NCI-H2196 (cell line): ENCODE results near the gene GAGE13.
A peak's percentile ranks its signal among the peaks of the same experiment; 100 is the strongest.
"Not testable (repeated sequence)": the region's sequence is repeated elsewhere in the genome, so short reads cannot be mapped to it uniquely, and the experiment has no call there.

Experiments
- DNase-seq: peaks from one replicate; lab custom pipeline; 2025; ENCODE audit not compliant: unreplicated experiment; lab: John Stamatoyannopoulos, UW

Gene GAGE13, protein sequence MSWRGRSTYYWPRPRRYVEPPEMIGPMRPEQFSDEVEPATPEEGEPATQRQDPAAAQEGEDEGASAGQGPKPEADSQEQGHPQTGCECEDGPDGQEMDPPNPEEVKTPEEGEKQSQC

DNA sequence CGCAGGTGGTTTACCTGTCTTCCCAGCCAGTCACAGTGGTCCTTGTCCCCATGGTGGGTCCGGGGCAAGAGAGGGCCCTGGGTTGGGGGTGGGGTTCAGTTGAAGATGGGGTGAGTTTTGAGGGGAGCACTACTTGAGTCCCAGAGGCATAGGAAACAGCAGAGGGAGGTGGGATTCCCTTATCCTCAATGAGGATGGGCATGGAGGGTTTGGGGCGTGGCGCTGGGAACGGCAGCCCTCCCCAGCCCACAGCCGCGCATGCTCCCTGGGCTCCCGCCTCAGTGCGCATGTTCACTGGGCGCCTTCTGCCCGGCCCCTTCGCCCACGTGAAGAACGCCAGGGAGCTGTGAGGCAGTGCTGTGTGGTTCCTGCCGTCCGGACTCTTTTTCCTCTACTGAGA is at the start of gene GAGE13:
Gene GAGE13, plus strand, starts transcription at position 301 of the 400 bp plus-strand sequence. CDS start 1,156 bp downstream, outside the sequence.
- DNase-seq: not testable (repeated sequence)

DNA sequence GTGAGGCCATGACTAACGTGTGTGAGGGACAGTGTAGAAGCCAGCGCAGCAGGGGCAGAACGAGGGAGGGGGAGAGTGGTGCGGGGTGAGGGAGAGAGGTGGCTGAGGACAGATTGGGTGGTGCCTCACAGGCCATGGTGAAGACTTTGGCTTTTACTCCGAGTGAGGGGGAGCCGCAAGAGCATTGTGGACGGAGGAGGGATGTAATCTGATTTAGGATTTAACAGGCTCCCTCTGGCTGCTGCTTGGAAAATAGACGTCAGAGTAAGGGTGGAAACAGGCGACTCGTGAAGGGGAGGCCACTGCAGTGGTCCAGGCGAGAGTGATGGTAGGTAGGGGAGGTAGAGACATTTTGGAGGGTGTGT is 48.8 kb upstream of the GAGE13 start:
- no peak for DNase-seq

DNA sequence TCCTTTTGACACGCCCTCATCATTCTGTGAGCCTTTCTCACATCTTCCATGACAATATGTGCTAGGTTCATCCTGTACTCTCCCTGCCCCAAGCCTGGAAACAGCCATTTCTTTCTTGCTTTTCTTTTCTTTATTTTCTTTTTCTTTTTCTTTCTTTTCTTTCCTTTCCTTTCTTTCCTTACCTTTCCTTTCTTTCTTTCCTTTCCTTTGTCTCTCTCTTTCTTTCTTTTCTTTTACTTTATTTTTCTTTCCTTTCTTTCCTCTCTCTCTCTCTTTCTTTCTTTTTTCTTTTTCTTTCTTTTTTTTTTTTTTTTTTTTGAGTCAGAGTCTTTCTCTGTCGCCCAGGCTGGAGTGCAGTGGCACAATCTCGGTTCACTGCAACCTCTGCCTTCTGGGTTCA is 47.2 kb upstream of the GAGE13 start:
- DNase-seq: no peak

DNA sequence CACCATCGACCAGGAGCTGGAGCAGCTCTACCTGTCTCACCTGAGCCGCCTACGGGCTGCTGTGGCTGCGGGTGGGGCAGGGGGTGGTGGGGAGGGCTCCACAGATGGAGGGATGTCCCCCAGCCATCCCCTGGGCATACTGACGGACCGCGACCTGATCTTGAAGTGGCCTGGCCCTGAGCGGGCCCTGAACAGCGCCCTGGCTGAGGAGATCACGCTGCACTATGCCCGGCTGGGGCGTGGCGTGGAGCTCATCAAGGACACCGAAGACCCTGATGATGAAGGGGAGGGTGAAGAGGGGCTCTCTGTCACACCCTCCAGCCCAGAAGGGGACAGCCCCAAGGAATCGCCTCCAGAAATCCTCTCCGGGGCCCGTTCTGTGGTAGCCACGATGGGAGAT is 45.2 kb upstream of the GAGE13 start:
- DNase-seq: no peak

DNA sequence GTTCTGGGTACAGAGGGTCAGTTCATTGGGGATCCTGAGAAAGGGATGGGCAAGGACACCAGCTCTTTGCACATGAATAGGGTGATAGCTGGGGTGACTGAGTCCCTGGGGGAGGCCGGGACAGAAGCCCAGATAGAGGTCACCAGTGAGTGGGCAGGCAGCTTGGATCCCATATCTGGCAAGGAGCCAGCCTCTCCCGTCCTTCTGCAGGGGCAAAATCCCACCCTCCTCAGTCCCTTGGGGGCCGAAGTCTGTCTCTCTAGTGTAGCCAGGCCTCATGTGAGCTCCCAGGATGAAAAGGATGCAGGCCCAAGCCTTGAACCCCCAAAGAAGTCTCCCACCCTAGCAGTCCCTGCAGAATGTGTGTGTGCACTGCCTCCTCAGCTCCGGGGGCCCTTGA is 44.8 kb upstream of the GAGE13 start:
- DNase-seq: no peak

DNA sequence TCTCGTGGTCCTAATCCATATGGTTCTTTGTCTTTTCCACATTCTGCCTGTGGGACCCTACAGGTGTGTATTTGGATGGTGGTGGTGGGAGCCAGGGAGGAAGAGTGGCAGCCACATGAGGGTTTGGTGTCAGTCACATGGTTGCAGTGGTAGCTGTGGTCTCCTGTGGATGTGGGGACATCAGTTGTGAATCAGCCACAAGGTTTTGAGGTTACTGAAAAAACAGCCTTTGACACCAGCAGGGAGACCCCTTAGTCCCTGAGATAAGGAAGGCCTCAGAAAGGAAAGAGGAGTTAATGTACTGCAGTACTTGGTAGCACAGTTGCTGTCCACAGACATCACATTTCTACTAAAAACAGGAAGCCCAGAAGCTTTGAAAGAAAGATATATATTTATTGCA is 43.7 kb upstream of the GAGE13 start:
- no peak for DNase-seq

DNA sequence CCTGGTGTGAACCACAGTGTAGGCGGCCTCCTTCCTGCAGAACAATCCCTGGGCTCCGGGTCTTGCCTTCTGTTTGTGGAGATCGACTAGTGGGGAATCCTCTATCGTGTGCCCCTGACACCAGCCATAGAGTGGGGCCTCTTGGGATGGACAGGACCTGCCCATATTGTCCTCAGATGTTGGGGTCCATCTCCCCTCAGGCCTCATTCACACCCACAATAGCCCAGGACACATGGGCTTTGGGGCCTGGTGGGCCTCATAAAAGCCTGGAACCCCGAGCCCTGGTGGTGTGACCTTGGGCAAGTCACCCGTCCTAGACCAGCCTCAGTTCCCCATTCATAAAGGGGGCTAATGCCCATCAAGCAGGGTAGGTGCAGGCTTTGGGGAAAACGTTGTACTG is 41.2 kb upstream of the GAGE13 start:
- no peak for DNase-seq

DNA sequence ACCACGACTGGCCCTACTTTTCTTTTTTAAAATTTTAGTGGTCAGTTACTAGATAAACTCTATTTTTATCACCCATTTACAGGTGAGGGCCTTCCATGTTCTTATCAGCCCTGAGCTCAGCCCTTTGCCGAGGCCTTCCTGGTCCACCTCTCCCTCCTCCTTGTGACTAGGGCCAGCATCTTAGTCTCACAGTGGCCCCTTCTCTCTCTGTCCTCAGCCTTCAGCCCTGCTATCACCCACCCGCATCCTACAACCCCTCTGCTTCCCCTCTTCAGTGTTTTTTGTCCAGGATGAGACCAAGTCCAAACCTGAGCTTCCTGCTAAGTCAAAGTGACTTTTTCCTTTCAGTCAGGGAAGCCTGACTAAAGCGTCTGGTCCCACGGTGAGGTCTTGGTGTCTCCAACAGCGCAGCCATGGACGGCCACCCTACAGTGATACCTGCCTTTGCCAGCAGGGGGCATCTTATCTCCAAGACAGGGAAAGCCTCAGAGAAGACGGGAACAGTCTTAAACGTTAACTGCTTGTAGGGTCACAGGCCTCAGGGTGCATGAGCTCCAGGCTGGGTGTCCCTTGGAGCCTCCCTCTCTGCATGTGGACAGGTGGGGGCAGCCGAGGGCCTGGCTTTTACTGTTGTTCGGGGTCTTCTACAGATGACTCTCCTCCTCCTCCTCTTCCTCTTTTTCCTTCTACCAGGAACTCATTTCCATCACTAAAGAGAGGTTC is 39.6 kb upstream of the GAGE13 start:
- peak; percentile 38 for DNase-seq

DNA sequence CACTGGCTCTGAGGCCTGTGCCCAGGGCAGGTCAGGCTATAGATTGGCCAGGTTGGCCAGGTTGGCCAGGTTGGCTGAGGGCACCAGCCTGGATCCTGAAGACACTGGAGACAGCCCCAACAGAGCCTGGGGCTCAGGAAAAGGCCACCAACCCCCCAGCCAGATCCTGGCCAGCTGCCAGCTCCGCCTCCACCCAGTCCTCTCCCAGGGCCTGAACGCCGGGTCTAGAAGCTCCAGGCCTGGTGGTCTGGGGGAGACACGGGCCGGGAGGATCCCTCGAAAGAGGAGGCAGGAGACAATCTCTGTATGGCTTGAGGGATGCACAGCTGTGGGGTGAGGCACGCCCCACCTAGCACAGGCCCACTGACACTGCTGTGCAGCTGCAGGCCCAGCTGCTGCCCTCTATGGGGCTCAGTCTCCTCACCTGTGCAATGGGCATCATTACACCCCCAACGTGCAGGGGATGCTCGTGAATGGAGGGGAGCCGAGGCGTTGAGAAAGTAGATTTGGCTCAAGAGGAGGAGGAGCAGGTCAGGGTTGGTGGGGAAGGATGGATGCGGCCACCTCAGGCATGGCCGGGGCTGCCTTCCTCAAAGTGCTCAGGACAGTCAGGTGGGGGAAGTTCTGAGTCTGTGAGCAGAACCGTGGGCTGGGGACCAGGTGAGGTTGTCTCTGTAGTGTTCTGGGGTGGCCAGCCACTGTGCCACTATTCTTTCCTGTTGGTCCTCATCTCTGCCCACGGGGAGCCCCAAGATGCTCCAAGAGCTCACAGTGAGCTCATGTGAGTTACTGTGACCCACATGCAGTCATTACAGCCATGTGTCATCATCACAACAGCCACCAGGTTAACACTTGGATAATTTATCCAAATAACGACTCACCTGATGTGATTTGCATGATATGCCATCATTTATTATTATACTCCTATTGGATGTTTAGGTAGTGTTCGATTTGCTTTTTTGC is 38.7 kb upstream of the GAGE13 start:
- no peak for DNase-seq

DNA sequence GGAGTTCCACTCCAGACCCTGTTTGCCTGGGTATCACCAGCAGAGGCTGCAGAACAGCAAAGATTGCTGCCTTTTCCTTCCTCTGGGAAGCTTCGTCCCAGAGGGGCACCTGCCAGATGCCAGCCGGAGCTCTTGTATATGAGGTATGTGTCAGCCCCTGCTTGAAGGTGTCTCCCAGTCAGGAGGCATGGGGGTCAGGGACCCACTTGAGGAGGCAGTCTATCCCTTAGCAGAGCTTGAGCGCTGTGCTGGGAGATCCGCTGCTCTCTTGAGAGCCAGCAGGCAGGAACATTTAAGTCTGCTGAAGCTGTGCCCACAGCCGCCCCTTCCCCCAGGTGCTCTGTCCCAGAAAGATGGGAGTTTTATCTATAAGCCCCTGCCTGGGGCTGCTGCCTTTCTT is 32.1 kb upstream of the GAGE13 start:
- DNase-seq: not testable (repeated sequence)

DNA sequence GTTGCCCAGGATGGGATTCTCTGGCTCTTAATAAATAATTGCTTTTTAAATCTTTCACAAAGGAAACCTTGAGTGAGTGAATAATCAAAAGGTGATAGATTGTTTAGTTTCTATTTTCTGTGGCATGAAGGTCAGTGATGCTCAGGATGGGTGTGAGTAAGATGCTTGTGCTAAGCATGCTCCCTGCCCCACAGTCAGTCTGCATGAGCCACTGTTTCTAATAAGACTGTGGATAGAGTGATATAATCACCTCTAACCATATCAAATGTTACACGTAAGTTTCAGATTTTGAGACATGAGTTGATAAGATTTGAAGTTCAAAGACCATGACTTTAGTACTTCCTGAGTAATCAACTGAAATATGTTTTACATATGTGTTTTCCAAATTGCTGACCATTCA is 30.7 kb upstream of the GAGE13 start:
- DNase-seq: no peak

DNA sequence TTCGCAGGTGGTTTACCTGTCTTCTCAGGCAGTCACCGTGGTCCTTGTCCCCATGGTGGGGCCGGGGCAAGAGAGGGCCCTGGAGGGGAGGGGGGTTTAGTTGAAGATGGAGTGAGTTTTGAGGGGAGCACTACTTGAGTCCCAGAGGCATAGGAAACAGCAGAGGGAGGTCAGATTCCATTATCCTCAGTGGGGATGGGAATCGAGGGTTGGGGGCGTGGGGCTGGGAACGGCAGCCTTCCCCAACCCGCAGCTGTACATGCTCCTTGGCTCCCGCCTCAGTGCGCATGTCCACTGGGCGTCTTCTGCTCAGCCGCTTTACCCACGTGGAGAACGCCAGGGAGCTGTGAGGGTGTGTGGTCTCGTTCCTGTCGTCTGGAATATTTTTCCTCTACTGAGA is 28.0 kb upstream of the GAGE13 start, which contains the start of gene GAGE10:
Gene GAGE10, plus strand, starts transcription at position 301 of the 400 bp plus-strand sequence. CDS start 1,214 bp downstream, outside the sequence.
- DNase-seq: no peak

DNA sequence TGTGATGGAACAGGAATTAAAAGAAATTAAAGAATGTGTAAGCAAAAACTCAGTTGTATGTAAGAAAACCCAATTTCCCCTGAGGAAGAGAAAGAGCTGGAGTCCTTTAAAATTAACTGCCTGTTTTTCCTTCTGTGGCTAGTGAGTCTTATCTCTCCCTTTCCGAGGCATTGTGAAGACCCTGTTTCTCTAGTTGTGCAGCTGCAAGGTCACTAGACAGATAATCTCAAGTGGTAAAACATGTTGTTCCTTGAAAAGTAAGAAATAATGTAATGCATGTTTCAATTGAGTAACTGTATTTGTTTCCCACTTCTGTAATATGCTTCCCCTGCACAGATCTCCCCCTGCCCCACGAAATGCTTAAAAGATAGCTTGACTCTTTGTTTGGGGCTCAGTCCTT is 23.6 kb upstream of the GAGE13 start:
- not testable (repeated sequence) for DNase-seq

DNA sequence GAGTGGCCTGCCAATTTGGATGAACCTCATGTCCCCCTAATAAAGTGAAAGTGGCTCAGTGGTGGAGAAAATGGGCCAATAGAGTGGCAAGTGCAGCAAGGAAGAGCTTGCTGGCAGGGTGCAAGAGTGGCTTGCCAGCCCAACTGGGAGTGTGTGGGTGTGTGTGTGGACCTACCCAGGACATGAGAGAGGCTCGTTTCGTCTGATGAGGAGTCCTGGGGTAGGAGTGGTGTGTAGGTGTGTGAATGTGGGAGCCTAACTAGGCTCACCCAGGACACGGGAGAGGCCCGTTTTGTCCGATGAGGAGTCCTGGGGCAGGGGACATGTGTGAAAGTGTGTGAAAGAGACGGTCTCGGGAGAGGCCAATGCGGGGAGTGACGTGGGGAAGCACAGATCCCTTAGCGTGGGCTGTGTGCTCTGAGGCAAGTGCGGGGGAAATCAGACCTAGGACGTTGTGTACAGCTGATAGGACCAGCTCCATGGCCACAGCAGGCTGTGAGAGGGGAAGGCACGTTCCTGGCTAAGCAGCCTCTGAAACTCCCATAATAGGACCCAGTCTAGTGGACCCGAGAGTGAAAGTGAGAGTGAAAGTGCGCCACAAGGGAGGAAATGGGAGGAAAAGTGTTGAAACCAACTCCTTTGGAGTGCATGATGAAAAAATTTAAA is 22.6 kb upstream of the GAGE13 start:
- DNase-seq: no peak

DNA sequence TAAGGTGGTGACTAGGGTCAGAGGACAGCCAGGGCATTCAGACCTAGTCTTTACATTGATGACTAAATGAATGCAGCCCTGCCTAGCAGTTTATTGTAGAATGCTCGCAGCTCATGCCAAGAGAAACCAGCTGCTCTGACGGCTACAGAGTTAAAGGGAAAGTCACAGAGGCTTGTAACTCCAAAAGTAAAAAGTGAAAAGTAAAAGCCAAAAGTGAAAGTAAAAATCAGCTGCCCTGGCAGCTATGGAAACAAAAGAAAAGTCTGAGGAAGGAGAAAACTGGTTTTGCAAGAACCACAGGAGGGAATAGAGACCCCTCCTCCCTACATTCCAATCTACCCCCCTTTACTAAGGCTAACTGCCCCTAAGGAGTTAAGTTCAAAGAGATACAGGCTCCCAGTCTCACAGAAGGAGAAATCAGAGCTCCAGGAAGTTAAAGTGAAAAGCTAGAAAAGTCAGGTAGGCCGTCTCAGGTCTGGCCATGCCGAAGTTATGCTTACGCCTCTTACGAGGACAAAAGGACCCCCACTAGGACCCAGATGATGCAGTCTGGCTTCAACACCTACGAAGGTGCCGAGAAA is 21.9 kb upstream of the GAGE13 start:
- no peak for DNase-seq

DNA sequence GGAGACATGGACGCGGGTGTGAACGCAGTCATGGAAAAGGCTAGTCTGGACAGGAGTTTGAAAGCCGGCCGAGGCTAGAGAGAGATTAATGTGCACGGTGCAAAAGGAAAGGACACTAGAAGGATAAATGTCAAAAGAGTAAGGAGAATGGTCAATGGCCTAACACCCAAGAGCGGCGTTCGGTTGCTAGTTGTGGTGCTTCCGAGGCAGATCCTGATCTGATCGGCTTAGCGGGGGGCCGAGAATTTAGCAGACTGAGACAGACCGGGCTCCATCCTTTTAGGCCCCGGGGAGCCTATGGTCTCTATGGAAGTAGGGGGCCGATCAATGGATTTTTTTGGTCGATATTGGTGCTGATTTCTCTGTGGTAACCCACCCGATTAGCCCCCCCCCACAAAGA is 21.0 kb upstream of the GAGE13 start:
- DNase-seq: no peak

DNA sequence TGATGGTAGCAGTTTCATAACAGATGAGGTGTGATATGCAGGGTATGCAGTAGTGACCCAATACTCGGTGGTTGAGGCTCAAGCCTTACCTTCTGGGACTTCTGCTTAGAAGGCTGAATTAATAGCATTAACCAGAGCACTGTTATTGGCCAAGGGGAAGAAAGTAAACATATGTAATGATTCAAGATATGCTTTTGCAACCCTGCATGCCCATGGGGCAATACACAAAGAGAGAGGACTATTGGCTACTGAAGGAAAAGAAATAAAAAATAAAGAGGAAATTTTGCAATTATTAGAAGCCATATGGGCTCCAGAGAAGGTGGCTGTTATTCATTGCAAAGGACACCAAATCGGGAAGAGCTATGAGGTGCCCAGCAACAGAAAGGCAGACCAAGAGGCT is 19.2 kb upstream of the GAGE13 start:
- no peak for DNase-seq

DNA sequence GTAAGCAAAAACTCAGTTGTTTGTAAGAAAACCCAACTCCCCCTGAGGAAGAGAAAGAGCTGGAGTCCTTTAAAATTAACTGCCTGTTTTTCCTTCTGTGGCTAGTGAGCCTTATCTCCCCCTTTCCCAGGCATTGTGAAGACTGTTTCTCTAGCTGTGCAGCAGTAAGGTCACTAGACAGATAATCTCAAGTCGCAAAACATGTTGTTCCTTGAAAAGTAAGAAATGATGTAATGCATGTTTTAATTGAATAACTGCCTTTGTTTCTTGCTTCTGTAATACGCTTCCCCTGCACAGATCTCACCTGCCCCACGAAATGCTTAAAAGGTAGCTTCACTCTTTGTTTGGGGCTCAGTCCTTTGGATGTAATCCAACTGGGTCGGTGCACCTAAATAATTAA is 15.3 kb upstream of the GAGE13 start:
- DNase-seq: no peak

DNA sequence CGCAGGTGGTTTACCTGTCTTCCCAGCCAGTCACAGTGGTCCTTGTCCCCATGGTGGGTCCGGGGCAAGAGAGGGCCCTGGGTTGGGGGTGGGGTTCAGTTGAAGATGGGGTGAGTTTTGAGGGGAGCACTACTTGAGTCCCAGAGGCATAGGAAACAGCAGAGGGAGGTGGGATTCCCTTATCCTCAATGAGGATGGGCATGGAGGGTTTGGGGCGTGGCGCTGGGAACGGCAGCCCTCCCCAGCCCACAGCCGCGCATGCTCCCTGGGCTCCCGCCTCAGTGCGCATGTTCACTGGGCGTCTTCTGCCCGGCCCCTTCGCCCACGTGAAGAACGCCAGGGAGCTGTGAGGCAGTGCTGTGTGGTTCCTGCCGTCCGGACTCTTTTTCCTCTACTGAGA is 9.6 kb upstream of the GAGE13 start, which contains the start of gene GAGE12J:
Gene GAGE12J, plus strand, starts transcription at position 301 of the 400 bp plus-strand sequence. CDS start 1,157 bp downstream, outside the sequence.
- not testable (repeated sequence) for DNase-seq

DNA sequence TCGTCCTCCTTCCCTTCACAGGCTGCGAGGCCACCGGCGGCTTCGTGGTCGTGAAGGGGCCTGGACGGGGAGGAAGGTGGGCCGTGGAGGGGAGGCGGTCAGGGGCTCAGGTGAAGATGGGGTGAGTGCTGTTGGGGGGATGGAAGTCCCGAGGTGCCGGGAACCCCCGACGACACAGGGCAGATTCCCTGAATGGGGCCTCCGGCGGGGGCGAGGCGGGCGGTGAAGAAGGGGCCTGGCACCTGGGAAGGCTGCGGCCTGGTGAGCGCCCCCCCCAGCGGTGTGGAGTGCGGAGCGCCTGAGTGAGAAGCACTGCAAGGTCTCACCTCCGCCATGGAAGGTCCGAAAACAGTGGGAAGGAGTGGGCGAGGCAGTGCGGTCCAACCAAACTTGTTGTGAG is 9.1 kb upstream of the GAGE13 start:
- DNase-seq: not testable (repeated sequence)

DNA sequence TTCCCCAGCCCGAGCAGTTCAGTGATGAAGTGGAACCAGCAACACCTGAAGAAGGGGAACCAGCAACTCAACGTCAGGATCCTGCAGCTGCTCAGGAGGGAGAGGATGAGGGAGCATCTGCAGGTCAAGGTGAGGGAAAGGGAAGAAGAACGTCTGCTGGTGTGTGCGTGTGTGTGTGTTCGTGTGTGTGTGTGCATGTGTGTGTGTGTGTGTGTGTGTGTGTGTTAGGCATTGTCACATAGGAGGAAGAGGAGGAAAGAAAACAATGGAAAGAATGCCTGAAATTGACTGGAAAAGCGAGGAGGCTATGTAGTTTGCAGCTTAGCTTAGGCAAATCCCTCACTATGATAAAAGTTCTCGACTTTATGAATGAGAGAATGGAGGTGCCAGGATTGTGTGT is 7.6 kb upstream of the GAGE13 start:
- DNase-seq: not testable (repeated sequence)
